G401 (cell line): ENCODE measurements around the gene CUBN. TPM values are rescaled to one million over a fixed set of nuclear protein-coding genes. Genes with fewer than 3 reads are reported as not detected.

ENCODE experiments used
- DNase-seq: peaks from one replicate; pipeline ENCODE4 v3.0.0-alpha.2; 2015; ENCODE audit warnings: low spot score
- in situ Hi-C: cut with HindIII; loops from 2 replicates; pipeline ENCODE4 v1.10.0; 2016; ENCODE audit warnings: low sequenced_read_pairs, mixed read lengths
- total RNA-seq: library from RNA; depleted of rRNA; stranded (reverse); fragments of >200 nt; shearing (Covaris generic); gene quantifications from 2 replicates; pipeline ENCODE4 v1.2.3, GENCODE V29; 2014

The CUBN gene
- total RNA-seq, 1 experiment from 2014 or later: 0.07 TPM

GRCh38 chr10:16975188-16975587 is 154.4 kb downstream of the CUBN start:
- DNase-seq: no peak
- in situ Hi-C loops: no loop called here

GRCh38 chr10:16968416-16969041 is 161.1 kb downstream of the CUBN start:
- no peak for DNase-seq
- in situ Hi-C loops: no loop called here

- DNase-seq: no peak
These were observed 161.7 kb downstream of the CUBN start for GRCh38 chr10:16967866-16968415.

GRCh38 chr10:16966991-16967865 is 162.4 kb downstream of the CUBN start:
- in situ Hi-C loops: no loop called here
- DNase-seq: no peak

More at GRCh38 chr10:16967866-16968415, 161.7 kb downstream of the CUBN start:
- in situ Hi-C loops: no loop called here

GRCh38 chr10:16965740-16966447 is 163.7 kb downstream of the CUBN start:
- DNase-seq: no peak
- in situ Hi-C loops: no loop called here

- in situ Hi-C loops: no loop called here
- no peak for DNase-seq
These were observed 164.3 kb downstream of the CUBN start for GRCh38 chr10:16965344-16965616.

GRCh38 chr10:16964576-16965343 is 164.9 kb downstream of the CUBN start:
- in situ Hi-C loops: no loop called here
- no peak for DNase-seq

GRCh38 chr10:16960551-16960950 is 169.1 kb downstream of the CUBN start:
- DNase-seq: no peak
- in situ Hi-C loops: no loop called here

- in situ Hi-C loops: no loop called here
- DNase-seq: no peak
These were observed 172.6 kb downstream of the CUBN start for GRCh38 chr10:16957038-16957437.

GRCh38 chr10:16954280-16955030 is 175.2 kb downstream of the CUBN start:
- in situ Hi-C loops: no loop called here
- no peak for DNase-seq

GRCh38 chr10:16953270-16953669 is 176.3 kb downstream of the CUBN start:
- in situ Hi-C loops: no loop called here
- DNase-seq: no peak

- in situ Hi-C loops: no loop called here
- DNase-seq: no peak
These were observed 177.0 kb downstream of the CUBN start for GRCh38 chr10:16952610-16953009.

- in situ Hi-C loops: no loop called here
- DNase-seq: no peak
These were observed 177.5 kb downstream of the CUBN start for GRCh38 chr10:16952080-16952479.

- peak; percentile 15 for DNase-seq
- in situ Hi-C loops: no loop called here
These were observed 178.7 kb downstream of the CUBN start for GRCh38 chr10:16950656-16951601.

- in situ Hi-C loops: no loop called here
- DNase-seq: no peak
These were observed 179.8 kb downstream of the CUBN start for GRCh38 chr10:16949816-16950215.

- no peak for DNase-seq
- in situ Hi-C loops: no loop called here
These were observed 181.2 kb downstream of the CUBN start for GRCh38 chr10:16948361-16948760.

- in situ Hi-C loops: no loop called here
- DNase-seq: no peak
These were observed 182.5 kb downstream of the CUBN start for GRCh38 chr10:16947069-16947468.

- no peak for DNase-seq
- in situ Hi-C loops: no loop called here
These were observed 184.0 kb downstream of the CUBN start for GRCh38 chr10:16945593-16945992.
